A673 (cell line): Measurements from ENCODE around the gene MRFAP1L1. TPM values are rescaled to one million over a fixed set of nuclear protein-coding genes. Genes with fewer than 3 reads are reported as not detected.

Experiments
- BruUV-seq: library from RNA; stranded (reverse); fragments of 400-500 nt; replicated peaks from 2 replicates; lab custom pipeline; 2021; lab: Mats Ljungman, UMichigan
- CTCF ChIA-PET: fragments of 300-600 bp; sonication (Branson Sonifier 250); formaldehyde crosslinking; loops from one replicate; lab custom pipeline; 2022; ENCODE audit warnings: antibody characterized with exemption; lab: Charles Lee
- POLR2A ChIA-PET: fragments of 300-600 bp; sonication (Branson Sonifier 250); formaldehyde crosslinking; loops from one replicate; lab custom pipeline; 2022; ENCODE audit warnings: antibody characterized with exemption; ENCODE audit not compliant: low non-redundant PET; lab: Charles Lee
- DNase-seq: peaks from one replicate; pipeline ENCODE4 v3.0.0-alpha.2; 2015; ENCODE audit warnings: low spot score
- H3K27ac ChIP-seq: fragments of 200-600 bp; sonication (generic); 2 replicates; pipeline ENCODE4 v1.5.1; 2016; ENCODE audit warnings: mixed run types, low read depth, mild to moderate bottlenecking, mixed read lengths, antibody characterized with exemption, low read length; ENCODE audit not compliant: poor library complexity, severe bottlenecking
- H3K27me3 ChIP-seq: fragments of 200-600 bp; sonication (generic); replicated peaks from 2 replicates; pipeline ENCODE4 v1.6.1; 2017; ENCODE audit warnings: mixed run types, low read depth, mild to moderate bottlenecking, mixed read lengths, antibody characterized with exemption, low read length; ENCODE audit not compliant: insufficient read depth, poor library complexity
- H3K36me3 ChIP-seq: fragments of 200-600 bp; sonication (generic); 2 replicates; pipeline ENCODE4 v1.6.1; 2016; ENCODE audit warnings: mixed run types, mild to moderate bottlenecking, mixed read lengths, antibody characterized with exemption, low read length; ENCODE audit not compliant: insufficient read depth, poor library complexity, severe bottlenecking
- H3K4me1 ChIP-seq: fragments of 200-600 bp; sonication (generic); 2 replicates; pipeline ENCODE4 v1.6.1; 2017; ENCODE audit warnings: mixed run types, mild to moderate bottlenecking, mixed read lengths, antibody characterized with exemption, low read length; ENCODE audit not compliant: insufficient read depth, poor library complexity, severe bottlenecking
- H3K4me3 ChIP-seq: fragments of 200-600 bp; sonication (generic); 2 replicates; pipeline ENCODE4 v1.5.1; 2016; ENCODE audit warnings: low read depth, mixed run types, mild to moderate bottlenecking, mixed read lengths, low read length; ENCODE audit not compliant: poor library complexity, severe bottlenecking
- H3K9me3 ChIP-seq: fragments of 200-600 bp; sonication (generic); 2 replicates; pipeline ENCODE4 v1.6.1; 2016; ENCODE audit warnings: mixed run types, low read depth, mild to moderate bottlenecking, mixed read lengths, antibody characterized with exemption, low read length; ENCODE audit not compliant: poor library complexity, severe bottlenecking
- CTCF ChIP-seq: fragments of 300-800, 200-600 bp; sonication (generic); conservative IDR thresholded peaks from 2 replicates; pipeline ENCODE4 v1.5.1; 2017; ENCODE audit warnings: low read depth, mild to moderate bottlenecking, antibody characterized with exemption, low read length, moderate library complexity, mixed read lengths
- EZH2 ChIP-seq: fragments of 200-600 bp; sonication (generic); IDR thresholded peaks from 2 replicates; pipeline ENCODE4 v1.6.1; 2017; ENCODE audit warnings: borderline replicate concordance, low read depth, mild to moderate bottlenecking, mixed read lengths, antibody characterized with exemption, low read length; ENCODE audit not compliant: poor library complexity, severe bottlenecking
- intact Hi-C: fragments of 100-400 bp; cut with micrococcal nuclease; formaldehyde crosslinking; loops from one replicate; pipeline ENCODE4 v1.10.0; 2022; ENCODE audit not compliant: unreplicated experiment
- total RNA-seq: library from RNA; stranded (reverse); gene quantifications from 2 replicates; pipeline ENCODE4 v1.2.3, GENCODE V29; 2021

The MRFAP1L1 gene
- total RNA-seq, 1 experiment from 2014 or later: 61.0 TPM

GRCh38 chr4:6747294-6748051 is 37.8 kb upstream of the MRFAP1L1 start:
- H3K36me3 ChIP-seq: no peaks in the 10 kb centered on the region
- intact Hi-C loops: no loop called here
- DNase-seq: no peak
- no peak overlapping the region for H3K27ac ChIP-seq
- H3K4me1 ChIP-seq: no peaks in the 10 kb centered on the region
- POLR2A ChIA-PET: no interaction called here
- no peaks in the 10 kb centered on the region for H3K27me3 ChIP-seq
- H3K9me3 ChIP-seq: no peaks in the 10 kb centered on the region
- TF ChIP-seq CTCF: no peak
- no peak for TF ChIP-seq EZH2
- no peak overlapping the region for H3K4me3 ChIP-seq
- BruUV-seq: no TSS peak
- CTCF ChIA-PET: no interaction called here

- H3K27ac ChIP-seq: no peak overlapping the region
- BruUV-seq: no TSS peak
- DNase-seq: no peak
- no peaks in the 10 kb centered on the region for H3K36me3 ChIP-seq
- H3K9me3 ChIP-seq: no peaks in the 10 kb centered on the region
- no peaks in the 10 kb centered on the region for H3K4me1 ChIP-seq
- intact Hi-C loops: no loop called here
- ChIA-PET POLR2A (no interaction called here), CTCF (no interaction called here)
- TF ChIP-seq CTCF: no peak
- TF ChIP-seq EZH2: no peak
- H3K27me3 ChIP-seq: no peaks in the 10 kb centered on the region
- no peak overlapping the region for H3K4me3 ChIP-seq
Measured at GRCh38 chr4:6746721-6747293, 37.1 kb upstream of the MRFAP1L1 start.

DNA sequence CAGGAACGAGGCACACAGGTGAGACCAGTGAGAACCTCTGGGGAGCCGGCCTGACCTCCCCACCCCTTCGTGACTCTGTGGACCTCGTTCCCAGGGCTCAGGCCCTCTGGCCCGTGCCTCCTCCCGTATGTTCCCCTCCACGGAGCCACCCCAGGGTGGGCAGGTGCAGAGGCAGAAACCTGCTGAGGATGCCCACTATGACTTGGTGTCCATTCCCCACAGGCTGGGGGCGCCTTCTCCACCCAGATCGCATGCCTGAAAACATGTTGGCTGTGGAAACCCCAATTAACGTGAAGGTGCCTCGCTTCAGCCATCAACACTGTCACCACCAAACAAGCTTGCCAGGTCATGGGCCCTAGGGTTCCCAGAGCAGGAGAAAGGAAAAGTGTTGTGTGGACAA is 33.3 kb upstream of the MRFAP1L1 start:
- Histone ChIP-seq H3K27me3 (no peaks in the 10 kb centered on the region), H3K36me3 (no peaks in the 10 kb centered on the region), H3K4me1 (no peaks in the 10 kb centered on the region), H3K4me3 (no peak overlapping the region), H3K27ac (no peak overlapping the region), H3K9me3 (peaks cover 3% of the 10 kb centered on the region)
- BruUV-seq: no TSS peak
- POLR2A ChIA-PET: no interaction called here
- TF ChIP-seq CTCF (no peak), EZH2 (no peak)
- no peak for DNase-seq
- intact Hi-C loops: no loop called here
- CTCF ChIA-PET: no interaction called here
